IPS-18c (cell line): Measurements from ENCODE around the gene RNLS.

Source experiments
- H3K4me3 ChIP-seq: 2 replicates; pipeline ENCODE4 v1.7.0; 2013; ENCODE audit warnings: low read depth, mild to moderate bottlenecking, low read length, moderate library complexity; ENCODE audit not compliant: insufficient read depth
- H3K9me3 ChIP-seq: one replicate; pipeline ENCODE4 v1.6.1; 2013; ENCODE audit warnings: mild to moderate bottlenecking, low read length, moderate library complexity; ENCODE audit not compliant: control insufficient read depth, insufficient read depth

Gene RNLS

DNA sequence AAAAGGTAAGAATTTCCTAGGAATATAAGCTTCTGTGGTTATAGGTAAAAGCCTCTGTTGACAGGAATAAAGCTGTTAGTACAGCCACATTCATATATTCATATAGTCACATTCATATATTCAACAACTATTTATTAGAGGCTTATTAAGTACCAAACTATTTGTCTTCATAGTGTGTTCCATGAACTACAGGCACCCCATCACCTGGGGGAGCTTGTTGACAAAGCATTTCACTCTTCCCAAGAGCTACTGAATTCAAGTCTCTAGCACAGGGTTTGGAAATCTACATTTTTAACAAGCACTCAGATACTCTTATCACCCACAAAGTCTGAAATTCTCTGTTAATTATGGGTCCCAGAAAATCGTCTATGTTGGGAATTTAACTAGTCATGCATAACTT is 110.6 kb downstream of the RNLS start:
- Histone ChIP-seq H3K9me3 (peaks cover 3% of the 10 kb centered on the region), H3K4me3 (no peak overlapping the region)

DNA sequence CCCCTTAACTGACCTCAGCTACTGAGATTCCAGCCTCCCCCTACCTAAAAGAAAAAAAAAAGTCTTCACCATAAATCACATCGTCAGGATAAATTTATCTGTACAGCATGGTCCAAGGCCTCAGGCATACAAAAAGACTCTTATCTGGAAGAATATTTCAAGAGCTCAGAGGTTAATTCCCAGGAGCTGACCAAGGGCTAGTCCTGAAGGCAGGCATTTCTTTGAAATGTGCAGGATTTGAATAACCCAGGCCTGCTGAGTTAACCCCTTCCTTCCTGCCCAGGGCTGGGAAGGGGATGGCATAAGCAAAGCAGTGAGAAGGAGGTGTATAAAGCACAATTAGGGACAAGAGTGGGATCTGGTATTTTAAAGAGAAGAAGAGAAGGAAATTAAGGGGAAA is 111.2 kb downstream of the RNLS start:
- peaks cover 3% of the 10 kb centered on the region for H3K9me3 ChIP-seq
- H3K4me3 ChIP-seq, result no peak overlapping the region

DNA sequence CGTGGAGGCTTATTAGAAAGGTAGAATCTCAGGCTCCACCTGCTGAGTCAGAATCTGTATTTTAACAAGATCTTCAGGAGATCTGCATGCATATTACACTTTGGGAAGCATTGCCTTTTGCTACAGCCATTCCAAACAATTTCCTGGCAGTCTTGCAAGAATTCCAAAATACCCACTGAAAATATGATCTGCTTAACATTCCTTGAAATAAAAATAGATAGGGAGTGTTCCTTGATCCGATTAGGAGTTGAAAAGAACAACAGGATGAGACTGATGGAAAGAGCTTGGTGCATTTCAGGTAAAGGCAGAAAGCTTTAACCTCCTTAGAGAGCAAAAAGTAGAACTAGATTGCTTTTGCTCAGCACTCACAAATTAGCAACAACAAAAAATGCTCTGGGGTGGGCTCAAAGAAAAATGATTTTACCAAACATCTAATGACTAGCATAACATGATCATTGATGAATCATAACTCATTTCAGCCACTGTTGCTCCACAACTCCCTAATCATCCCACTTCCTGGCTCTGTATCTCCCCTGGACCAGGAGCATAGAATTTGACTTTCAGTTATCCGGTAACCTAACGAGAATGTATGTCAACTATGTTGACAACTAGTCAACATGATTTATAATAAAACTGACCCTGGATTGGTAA is 115.2 kb downstream of the RNLS start:
- H3K9me3 ChIP-seq, result peaks cover 3% of the 10 kb centered on the region
- H3K4me3 ChIP-seq, result no peak overlapping the region

DNA sequence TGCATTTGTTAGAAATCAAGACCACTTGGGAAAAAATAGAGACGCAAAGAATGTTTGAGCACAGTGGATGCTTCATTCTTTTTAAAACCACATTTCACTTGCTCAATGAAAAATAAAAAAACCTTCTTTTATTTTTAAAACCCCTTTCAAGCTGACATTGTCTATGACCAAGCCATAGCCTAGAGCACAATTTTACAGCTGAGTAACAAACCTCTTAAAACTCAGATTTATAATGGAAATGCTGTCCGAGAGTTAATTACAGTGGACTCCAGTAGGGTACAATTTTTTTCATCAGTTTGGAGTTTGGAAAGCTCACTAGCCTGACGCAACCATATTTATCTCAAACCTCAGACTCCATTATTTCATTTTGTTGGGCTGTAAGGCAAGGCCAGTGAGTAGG is 116.3 kb downstream of the RNLS start:
- Histone ChIP-seq H3K9me3 (peaks cover 3% of the 10 kb centered on the region), H3K4me3 (no peak overlapping the region)

DNA sequence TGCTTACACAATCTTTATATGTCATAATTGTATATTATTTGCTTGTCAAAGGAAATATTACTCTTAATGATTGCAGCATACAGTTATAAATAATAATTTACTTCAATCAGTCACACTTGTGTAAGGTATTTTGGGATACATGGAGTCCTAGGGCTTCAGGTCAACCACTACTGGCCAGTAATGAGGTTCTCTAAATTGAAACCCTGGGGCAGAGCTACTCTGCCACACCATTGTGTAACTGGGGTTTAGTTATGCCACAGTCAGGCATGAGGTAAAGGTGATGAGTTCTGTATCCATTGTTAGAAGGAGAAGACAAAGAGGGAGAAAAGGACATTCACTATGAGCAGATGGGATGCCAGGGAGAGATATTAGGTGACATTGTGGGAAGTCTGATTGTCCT is 117.4 kb downstream of the RNLS start:
- H3K4me3 ChIP-seq, result no peak overlapping the region

DNA sequence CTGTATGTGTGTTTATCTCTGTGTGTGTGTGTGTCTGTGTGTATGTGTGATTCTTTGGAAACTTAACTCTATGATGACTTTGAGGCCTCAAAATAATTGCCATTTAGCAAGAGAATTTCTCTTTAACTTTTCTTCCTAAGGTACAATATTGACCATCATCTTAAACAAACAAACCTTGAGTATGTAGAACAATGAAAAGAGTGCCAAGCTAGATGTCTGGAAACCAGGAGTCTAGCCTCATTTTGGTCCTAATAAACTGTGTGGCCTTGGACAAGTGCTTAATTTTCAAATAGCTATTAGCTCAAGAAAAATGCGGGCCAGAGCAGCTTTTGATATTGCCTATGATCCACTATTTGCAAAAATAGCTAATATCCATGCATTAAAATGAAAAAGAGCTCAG is 119.3 kb downstream of the RNLS start:
- Histone ChIP-seq H3K9me3 (no peaks in the 10 kb centered on the region), H3K4me3 (no peak overlapping the region)

More for the DNA sequence above, 117.4 kb downstream of the RNLS start:
- no peaks in the 10 kb centered on the region for H3K9me3 ChIP-seq

DNA sequence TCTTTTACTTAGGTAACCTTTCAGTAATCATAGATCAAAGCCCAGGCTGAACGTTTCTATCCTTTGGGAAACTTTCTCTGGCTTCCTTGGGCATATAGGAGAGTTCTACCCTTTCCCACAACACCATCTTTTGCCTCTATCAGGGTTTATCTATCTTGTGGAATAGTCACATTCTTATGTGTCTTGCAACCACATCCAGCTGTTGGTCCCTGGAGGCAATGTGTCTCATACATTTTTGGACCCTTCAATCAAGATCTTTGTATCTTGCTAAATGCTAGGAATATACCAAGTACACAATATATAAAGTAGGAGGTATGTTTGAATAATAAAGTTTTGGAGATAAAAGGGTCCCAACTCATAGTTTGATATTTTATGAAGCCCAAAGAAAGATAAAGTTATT is 121.7 kb downstream of the RNLS start:
- H3K9me3 ChIP-seq, result no peaks in the 10 kb centered on the region
- no peak overlapping the region for H3K4me3 ChIP-seq

DNA sequence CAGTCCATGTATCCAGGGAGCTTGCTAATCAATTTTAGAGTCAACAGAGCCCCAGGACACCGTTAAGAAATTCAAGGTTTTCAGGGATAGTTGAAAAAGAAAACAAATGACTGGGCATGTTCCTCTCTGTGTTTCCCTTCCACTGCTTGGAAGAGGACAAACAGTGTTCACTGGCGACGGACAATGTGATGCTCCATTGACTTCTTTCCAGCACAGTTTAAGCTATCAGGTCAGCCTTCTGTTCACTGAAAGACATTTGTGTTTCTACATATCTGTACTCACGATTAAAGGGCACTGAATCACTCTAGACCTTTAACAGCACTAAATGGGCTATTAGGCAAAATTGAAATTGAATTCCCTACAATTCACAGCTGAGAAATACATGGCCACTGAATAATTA is 123.6 kb downstream of the RNLS start:
- Histone ChIP-seq H3K9me3 (no peaks in the 10 kb centered on the region), H3K4me3 (no peak overlapping the region)

DNA sequence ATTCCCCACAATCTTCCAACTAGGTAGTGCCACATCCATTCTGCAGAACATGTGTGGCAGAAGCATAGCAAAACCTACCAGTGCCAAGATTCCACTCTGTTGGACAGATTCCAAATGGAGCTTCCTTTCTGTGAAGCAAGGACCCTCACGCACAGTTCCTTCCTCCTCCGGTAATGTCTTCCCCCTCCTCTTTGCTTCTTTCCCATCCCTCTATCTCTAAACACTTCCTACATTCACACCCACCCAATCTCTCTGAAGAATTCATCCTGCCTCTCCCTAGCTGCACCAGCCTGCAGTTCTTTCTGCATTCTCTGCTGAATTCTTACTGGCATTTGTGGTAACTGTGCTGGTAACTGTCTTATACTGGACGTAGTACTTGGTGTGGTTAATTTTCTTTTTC is 124.9 kb downstream of the RNLS start:
- no peaks in the 10 kb centered on the region for H3K9me3 ChIP-seq
- no peak overlapping the region for H3K4me3 ChIP-seq

DNA sequence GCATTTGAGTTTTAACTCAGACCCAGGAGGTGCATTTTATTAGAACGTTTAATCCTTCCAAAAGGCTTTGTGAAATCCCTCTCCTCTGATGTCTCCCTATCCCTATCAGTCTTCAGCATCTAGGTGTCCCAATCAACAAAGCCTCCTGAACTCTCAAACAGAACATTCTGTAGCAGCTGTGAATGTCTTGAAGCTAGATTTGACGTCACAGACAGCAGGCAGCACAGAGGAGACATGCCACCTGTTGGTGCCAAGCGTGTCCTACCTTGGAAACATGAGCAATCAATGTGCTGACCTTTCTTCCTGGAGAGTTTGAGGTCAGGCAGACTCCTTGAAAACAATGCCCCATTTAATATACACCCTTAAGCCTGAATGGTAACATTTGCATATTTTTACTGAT is 125.5 kb downstream of the RNLS start:
- Histone ChIP-seq H3K9me3 (no peaks in the 10 kb centered on the region), H3K4me3 (no peak overlapping the region)

DNA sequence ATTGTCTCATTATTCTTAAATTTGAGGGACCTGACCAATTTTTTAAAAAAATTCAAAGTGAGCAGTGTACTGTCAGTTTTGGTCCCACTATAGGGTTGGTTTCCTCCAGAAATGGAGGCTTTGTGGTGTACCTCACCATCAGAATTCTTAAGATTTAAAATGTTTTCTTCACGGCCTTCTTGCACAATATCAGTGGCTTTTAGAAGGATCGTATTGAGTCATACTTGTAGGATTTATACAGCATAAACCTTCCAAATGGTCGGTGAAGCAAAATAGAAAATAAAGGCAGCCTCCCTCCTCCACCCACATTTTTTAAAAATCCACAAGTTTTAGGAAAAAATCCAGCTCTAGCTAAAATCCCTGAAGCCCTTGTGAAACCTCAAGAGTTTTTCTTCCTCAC is 126.4 kb downstream of the RNLS start:
- Histone ChIP-seq H3K4me3 (no peak overlapping the region), H3K9me3 (no peaks in the 10 kb centered on the region)

DNA sequence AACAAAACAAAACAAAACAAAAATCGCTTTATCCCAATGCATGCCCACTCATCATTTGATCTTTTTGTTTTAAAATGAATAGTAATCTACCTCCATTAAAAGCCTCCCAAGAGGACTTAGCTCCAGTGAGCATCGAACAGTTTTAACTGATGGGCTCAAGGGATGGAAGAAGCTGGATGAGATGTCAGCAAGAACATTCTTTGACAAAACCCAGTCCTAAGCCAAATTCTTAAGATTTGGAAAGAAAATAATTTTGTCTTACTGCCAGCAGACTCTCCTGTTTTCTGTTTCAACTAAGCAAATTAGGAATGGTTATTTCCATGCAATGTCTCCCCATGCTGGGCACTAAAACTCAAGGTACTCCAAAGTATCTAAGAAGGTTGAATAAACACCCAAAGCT is 127.3 kb downstream of the RNLS start:
- no peak overlapping the region for H3K4me3 ChIP-seq
- no peaks in the 10 kb centered on the region for H3K9me3 ChIP-seq

DNA sequence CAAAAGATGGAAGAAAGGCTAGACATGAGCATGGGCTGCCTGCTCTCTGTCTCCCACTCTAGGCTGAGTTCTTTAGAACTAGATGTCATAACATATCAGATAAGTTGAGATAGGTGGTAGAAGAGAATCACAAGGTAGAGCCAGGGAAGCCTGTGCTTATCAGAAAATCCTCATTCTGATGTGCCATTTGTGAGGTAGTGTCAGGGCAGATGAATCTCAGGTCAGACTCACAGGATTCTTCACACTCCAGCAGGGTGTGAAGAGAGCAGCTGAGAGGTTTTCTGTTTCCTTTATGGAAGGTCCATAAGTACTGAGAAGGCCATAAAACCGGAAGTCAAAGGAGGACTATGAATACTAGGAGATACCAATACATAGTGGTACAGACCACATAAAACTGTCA is 132.9 kb downstream of the RNLS start:
- Histone ChIP-seq H3K9me3 (no peaks in the 10 kb centered on the region), H3K4me3 (no peak overlapping the region)

DNA sequence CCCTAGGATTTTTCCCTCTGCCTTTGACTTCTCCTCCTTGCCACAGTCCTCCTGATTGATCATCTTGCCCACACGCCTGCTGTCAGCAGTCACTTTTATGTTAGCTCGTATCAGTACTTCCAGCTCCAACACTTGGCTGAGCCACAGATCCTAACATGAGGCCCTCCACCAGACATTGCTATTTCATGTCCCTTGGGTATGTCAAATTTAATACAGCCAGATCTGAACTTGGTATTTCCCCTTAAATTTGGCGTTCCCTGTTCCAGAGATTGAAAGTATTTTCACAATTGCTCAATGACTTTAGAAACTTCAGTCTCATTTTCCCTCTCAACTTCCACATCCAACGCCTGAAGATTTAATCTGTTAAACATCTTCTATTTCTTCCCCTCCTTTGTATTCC is 140.4 kb downstream of the RNLS start:
- no peak overlapping the region for H3K4me3 ChIP-seq
- H3K9me3 ChIP-seq, result no peaks in the 10 kb centered on the region

DNA sequence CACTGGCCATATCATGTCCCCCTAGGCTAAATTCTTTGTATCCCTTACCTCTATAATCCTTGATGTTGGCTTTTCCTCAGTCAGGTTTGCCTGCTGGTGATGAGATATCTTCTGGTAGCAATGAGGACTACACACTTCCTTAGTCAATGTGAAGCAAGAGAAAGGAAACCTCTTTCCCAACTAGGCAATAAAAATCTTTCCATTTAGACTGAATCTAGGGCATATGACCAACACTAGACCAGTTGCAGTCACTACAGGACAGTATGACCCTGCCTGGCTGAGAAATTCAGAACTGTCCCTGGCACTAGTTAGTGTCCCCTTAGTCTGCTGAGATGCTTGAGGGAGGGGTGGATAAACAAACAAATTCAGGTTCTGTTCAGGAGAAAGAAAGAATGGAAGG is 142.6 kb downstream of the RNLS start:
- no peak overlapping the region for H3K4me3 ChIP-seq
- H3K9me3 ChIP-seq, result no peaks in the 10 kb centered on the region

DNA sequence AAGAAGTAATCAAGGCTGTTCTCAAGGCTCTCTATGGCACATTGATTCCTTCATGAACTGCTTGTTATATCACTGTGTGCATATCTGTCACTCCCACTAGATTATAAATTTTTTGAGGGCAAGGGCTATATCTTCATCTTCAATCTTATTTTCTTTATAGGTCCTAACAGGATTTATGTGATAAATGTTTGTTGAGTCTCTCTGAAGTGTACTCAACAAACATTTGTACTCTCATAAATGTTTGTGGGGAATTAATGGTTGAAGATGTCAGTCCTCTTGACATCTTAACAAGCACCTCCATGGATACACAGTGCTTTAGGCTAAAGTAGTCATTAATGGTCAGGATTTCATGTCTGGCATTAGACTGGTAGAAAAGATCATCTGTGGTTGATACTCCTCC is 143.2 kb downstream of the RNLS start:
- no peaks in the 10 kb centered on the region for H3K9me3 ChIP-seq
- no peak overlapping the region for H3K4me3 ChIP-seq

DNA sequence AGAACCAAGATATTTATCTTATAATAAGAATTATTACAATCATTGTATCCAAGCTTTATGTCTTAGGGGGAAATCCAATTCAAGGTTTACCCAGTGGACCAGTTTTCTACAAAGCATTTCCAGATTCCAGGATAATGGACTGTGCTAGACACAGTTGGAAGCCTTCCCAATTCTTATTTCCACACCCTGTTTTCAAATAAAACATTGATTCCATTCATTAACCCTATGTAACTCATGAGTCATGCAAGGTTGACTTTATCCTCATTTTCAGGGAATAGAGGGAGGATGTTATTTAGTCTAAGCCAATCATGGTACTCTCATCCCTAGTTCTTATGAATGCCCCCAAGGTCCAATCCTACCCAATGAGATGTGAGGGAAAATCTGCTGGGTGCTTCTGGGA is 145.7 kb downstream of the RNLS start:
- no peak overlapping the region for H3K4me3 ChIP-seq
- no peaks in the 10 kb centered on the region for H3K9me3 ChIP-seq

DNA sequence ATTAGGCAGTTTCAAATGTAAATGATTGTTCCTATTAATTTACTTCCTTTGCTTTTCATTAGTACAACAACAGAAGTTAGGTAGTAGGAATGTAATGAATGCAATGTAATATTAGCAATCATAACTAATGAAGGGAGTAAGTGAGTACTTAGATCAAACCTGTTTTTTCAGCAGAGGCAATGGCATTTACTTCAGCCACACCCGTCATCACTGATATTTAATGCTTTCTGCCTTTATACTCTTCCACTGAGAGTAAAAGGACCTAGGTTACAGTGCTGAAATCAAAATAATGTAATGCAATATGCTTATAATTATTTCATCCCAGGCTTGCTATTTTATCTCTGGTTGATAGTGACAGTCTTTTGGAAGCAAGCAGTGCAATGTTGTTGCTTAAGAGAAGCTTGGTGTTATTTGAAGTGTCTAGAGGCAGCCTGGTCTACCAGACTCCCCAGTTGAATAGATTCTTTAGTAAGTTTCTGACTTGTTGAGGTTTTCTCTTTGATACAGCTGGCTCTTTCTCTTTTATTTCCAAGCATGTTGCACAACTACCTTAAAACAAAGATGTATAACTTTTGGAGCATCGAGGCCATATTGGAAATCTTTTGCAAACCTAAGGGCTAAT is 149.4 kb downstream of the RNLS start:
- no peaks in the 10 kb centered on the region for H3K9me3 ChIP-seq
- no peak overlapping the region for H3K4me3 ChIP-seq

DNA sequence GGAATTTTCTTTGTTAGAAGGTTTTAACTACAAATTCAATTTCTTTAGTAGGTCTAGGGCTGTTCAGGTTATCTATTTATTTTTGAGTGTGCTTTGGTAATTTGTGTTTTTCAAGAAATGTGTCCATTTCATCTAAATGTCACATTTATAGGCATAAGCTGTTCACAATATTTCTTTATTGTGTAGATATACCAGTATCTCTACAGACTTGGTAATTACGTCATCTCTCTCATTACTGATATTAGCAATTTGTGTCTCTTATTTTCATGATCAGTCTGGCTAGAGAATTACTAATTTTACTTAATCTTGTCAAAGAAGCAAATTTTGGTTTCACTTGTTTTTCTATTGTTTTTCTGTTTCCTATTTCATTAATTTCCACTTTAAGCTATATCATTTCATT is 152.0 kb downstream of the RNLS start:
- Histone ChIP-seq H3K9me3 (no peaks in the 10 kb centered on the region), H3K4me3 (no peak overlapping the region)
